HG02571 (cell line): Measurements from ENCODE around the gene RC3H2.

Experiments used
- ATAC-seq: cut with Tn5 transposase; IDR thresholded peaks from one replicate; pipeline ENCODE4 v1.9.1; 2021; ENCODE audit warnings: mild to moderate bottlenecking, moderate library complexity; ENCODE audit not compliant: unreplicated experiment

The RC3H2 gene

DNA sequence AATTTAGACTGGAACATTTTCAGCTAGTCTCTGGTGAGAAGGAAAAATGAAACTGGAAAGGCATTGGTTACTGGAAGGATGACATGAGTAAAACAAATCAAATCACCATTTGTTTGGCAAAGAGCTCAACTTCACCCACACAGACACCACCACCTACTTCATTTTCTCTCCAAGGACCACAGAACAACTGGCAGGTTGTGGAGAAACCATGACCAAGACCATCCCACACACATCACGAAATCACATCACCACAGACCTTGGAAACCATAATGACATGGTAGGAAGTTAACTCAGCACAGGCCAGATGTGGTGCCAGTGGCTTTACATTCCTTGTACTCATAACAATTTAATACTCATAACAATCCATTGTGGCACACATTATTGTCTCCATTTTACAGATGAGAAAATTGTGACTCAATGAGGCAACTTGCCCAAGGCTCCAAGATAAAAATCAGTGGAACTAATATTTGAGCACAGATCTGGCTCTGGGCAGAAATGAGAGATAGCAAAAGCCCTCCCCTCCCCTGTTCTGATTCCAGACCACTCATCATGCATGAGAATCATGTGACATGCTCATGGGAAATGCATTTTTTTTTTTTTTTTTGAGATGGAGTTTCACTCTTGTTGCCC, 97.8 kb downstream of the RC3H2 start:
- ATAC-seq: no peak

DNA sequence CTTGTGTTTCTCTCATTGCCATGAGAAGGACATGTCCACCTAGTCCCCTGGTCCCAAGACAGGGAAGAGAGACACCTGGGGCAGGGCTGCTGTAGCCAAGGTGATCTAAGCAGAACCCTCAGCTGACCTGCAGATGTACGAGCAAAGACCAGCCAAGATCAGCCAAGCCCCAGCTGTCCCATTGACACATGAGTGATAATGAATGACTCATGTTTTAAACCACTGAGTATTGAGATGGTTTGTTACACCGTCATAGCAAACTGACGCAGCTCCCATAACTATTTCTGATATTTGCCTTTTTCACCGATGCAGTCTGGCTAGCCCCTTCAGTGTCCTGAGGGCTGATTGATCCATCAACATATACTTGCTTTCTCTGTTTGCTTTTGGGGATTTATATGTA, 98.5 kb downstream of the RC3H2 start:
- ATAC-seq: no peak

DNA sequence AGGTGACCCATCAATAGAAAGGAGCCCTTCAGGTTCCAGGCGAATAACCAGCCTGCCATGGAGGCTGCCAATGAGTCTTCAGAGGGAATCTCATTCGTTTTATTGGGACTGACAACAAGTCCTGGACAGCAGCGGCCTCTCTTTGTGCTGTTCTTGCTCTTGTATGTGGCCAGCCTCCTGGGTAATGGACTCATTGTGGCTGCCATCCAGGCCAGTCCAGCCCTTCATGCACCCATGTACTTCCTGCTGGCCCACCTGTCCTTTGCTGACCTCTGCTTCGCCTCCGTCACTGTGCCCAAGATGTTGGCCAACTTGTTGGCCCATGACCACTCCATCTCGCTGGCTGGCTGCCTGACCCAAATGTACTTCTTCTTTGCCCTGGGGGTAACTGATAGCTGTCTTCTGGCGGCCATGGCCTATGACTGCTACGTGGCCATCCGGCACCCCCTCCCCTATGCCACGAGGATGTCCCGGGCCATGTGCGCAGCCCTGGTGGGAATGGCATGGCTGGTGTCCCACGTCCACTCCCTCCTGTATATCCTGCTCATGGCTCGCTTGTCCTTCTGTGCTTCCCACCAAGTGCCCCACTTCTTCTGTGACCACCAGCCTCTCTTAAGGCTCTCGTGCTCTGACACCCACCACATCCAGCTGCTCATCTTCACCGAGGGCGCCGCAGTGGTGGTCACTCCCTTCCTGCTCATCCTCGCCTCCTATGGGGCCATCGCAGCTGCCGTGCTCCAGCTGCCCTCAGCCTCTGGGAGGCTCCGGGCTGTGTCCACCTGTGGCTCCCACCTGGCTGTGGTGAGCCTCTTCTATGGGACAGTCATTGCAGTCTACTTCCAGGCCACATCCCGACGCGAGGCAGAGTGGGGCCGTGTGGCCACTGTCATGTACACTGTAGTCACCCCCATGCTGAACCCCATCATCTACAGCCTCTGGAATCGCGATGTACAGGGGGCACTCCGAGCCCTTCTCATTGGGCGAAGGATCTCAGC, 104.8 kb downstream of the RC3H2 start, which contains the start of gene OR1K1:
Gene OR1K1 (plus strand): TSS at position 58 of the 995 bp plus-strand sequence. CDS start 0 bp downstream, at position 58.
- ATAC-seq: no peak

DNA sequence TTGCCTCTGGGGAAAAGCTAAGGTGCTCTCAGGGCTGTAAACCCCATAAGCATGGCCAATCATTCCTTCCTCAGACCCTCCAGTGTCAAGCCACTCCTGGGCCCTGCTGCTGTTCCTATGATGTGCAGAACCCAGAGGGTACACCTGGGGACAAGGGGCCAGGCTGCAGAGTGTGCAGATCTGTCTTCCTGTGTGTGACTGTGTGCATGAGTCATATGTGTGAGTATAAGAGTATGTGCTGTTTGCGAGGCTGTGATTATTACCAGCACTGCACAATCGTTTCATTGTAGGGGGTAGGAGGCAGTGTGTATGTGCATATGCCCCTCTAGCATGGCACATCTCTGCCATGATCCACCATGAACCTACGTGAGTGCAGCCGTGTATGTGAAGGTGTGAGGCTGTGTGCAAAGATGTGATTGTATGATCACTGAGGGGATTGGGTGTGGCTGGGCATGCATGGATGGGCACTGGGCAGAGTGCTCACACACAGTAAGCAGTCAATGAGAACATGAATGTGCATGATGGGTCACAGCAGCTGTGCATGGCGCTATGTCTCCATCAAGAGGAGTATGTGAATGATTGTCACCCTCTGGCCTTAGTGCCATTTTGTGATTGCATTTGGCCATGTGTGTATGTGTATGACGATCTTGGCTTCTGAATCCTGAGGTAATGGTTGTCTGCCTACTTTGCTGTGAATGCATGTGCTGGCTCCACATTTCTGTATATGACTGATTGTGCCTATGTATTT, 107.7 kb downstream of the RC3H2 start:
- ATAC-seq: no peak
